ENCODE measurements around the gene WWOX. TPM values are rescaled to one million over a fixed set of nuclear protein-coding genes. Genes with fewer than 3 reads are reported as not detected.

Gene WWOX
- total RNA-seq, 1 donor from 2014 or later = 12.6 TPM

DNA sequence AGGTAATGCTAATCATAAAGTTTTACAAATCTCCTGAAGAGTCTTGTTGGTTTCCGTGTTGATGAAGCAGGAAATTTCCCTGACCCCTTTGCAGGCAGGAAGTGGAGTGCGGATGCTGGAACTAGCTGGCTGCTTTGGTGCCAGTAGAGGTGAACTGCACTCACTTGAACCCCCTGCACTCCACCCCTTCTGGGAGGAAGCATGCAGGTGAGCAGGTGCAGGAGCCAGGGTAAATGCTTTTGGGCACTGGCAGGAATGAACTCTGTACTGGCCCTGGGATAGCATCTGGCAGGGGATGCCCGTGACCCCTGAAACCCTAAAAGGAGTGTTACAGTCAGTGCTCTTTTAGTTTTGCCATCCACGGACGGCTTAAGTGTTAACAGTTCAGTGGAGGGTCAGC, 430.4 kb downstream of the WWOX start:
- TF ChIP-seq, protein P1, sequence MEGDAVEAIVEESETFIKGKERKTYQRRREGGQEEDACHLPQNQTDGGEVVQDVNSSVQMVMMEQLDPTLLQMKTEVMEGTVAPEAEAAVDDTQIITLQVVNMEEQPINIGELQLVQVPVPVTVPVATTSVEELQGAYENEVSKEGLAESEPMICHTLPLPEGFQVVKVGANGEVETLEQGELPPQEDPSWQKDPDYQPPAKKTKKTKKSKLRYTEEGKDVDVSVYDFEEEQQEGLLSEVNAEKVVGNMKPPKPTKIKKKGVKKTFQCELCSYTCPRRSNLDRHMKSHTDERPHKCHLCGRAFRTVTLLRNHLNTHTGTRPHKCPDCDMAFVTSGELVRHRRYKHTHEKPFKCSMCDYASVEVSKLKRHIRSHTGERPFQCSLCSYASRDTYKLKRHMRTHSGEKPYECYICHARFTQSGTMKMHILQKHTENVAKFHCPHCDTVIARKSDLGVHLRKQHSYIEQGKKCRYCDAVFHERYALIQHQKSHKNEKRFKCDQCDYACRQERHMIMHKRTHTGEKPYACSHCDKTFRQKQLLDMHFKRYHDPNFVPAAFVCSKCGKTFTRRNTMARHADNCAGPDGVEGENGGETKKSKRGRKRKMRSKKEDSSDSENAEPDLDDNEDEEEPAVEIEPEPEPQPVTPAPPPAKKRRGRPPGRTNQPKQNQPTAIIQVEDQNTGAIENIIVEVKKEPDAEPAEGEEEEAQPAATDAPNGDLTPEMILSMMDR (IDR thresholded peaks at IDR 0.05; ENCODE audit: insufficient read depth, low read length, severe bottlenecking) = no peak
- FAIRE-seq (no peak), DNase-seq (ENCODE audit: low read depth) (no peak)
- Histone ChIP-seq H3K27me3 (ENCODE audit: control insufficient read depth, insufficient read depth, low read length) (no peaks in the 10 kb centered on the region), H3K36me3 (ENCODE audit: control insufficient read depth, insufficient read depth, low read length) (no peaks in the 10 kb centered on the region), H3K4me3 (ENCODE audit: low read depth, low read length) (no peak overlapping the region)

DNA sequence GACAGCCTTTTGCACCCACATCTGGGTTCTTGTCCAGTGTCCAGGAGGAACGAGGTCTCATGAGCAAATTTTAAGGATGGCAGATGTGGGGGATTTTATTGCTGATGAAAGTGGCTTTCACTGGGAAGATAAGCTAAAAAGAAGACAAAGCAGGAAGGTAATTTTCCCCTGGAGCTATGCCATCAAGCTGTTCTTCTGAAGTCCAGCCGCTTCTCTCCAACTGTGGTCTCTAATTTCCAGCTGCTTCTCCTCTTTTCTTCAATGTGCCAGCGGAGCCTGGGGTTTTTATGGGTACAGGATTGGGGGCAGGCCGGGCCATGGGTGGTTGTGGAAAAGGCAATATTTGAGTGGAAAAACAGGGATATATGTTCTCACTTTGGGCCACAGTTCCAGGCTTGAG, 430.8 kb downstream of the WWOX start:
- Histone ChIP-seq H3K36me3 (ENCODE audit: control insufficient read depth, insufficient read depth, low read length) (no peaks in the 10 kb centered on the region), H3K4me3 (ENCODE audit: low read depth, low read length) (no peak overlapping the region), H3K27me3 (ENCODE audit: control insufficient read depth, insufficient read depth, low read length) (no peaks in the 10 kb centered on the region)
- FAIRE-seq (no peak), DNase-seq (ENCODE audit: low read depth) (no peak)
- TF ChIP-seq, protein P1 (IDR thresholded peaks at IDR 0.05; ENCODE audit: insufficient read depth, low read length, severe bottlenecking) = no peak

DNA sequence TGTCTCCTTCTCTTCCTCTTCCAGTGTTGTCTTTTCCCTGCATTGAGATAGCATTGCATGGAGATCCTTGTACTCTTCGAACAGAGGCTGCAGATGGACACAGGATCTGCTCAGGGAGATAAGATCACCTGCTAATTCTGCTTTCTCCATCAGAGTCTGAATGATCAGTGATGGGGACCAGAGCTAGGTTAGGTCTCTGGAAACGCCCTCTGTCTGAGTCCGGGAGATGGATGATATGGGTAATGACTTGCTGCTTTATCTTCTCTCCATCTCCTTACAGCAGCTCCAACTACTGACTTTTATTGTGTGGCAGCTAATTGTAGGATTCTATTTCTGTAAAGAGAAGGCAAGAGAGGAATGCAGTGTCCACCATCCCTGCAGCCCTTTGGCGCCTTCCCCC, 435.6 kb downstream of the WWOX start:
- H3K27me3 ChIP-seq (ENCODE audit: control insufficient read depth, insufficient read depth, low read length) = no peaks in the 10 kb centered on the region
- FAIRE-seq = no peak
- TF ChIP-seq, protein P1 (IDR thresholded peaks at IDR 0.05; ENCODE audit: insufficient read depth, low read length, severe bottlenecking) = no peak
- DNase-seq (ENCODE audit: low read depth) = no peak
- H3K4me3 ChIP-seq (ENCODE audit: low read depth, low read length) = no peak overlapping the region
- H3K36me3 ChIP-seq (ENCODE audit: control insufficient read depth, insufficient read depth, low read length) = no peaks in the 10 kb centered on the region

DNA sequence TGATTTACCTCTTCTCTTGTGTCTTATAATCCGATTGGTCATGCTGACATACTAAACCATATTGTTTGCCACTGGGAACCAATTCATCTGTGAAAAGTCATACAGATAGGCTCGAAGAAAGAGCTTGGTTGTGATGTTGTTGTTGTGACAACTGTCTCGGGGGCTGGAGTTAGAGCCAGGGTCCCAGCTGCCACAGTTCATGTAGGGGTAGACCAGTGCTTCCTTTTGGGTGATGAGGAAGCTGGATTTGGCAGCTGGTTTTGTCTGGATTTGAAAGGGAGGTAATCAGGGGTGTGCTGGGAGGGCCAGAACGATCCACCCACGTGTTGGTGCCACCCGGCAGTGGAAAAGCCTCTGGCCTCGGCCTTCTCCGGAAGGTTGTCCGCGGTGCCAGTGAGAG, 438.1 kb downstream of the WWOX start:
- FAIRE-seq (no peak), DNase-seq (ENCODE audit: low read depth) (no peak)
- H3K27me3 ChIP-seq (ENCODE audit: control insufficient read depth, insufficient read depth, low read length) = no peaks in the 10 kb centered on the region
- H3K36me3 ChIP-seq (ENCODE audit: control insufficient read depth, insufficient read depth, low read length) = no peaks in the 10 kb centered on the region
- H3K4me3 ChIP-seq (ENCODE audit: low read depth, low read length) = no peak overlapping the region
- TF ChIP-seq, protein P1 (IDR thresholded peaks at IDR 0.05; ENCODE audit: insufficient read depth, low read length, severe bottlenecking) = no peak

DNA sequence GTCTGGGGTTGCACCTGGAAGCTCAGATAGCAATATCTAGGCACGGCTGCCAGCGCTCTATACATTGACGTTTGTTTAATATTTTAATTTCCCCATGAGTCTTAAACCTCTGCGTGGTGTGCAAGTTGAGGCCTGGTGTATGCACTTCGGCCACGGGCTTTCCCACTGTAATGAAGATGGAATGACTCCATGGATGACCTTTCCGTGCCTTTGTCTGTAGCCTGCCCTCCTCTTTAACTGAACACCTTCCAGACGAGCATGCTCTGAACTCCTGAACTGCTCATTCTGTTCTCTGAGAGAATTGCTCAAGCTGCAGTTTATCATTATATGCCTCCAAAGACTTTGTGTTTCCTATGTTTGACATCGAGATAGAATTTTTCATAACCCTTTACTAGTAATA, 438.8 kb downstream of the WWOX start:
- H3K4me3 ChIP-seq (ENCODE audit: low read depth, low read length) = no peak overlapping the region
- H3K36me3 ChIP-seq (ENCODE audit: control insufficient read depth, insufficient read depth, low read length) = no peaks in the 10 kb centered on the region
- no peaks in the 10 kb centered on the region for H3K27me3 ChIP-seq (ENCODE audit: control insufficient read depth, insufficient read depth, low read length)
- no peak for FAIRE-seq
- TF ChIP-seq, protein P1 (IDR thresholded peaks at IDR 0.05; ENCODE audit: insufficient read depth, low read length, severe bottlenecking) = no peak
- no peak for DNase-seq (ENCODE audit: low read depth)

DNA sequence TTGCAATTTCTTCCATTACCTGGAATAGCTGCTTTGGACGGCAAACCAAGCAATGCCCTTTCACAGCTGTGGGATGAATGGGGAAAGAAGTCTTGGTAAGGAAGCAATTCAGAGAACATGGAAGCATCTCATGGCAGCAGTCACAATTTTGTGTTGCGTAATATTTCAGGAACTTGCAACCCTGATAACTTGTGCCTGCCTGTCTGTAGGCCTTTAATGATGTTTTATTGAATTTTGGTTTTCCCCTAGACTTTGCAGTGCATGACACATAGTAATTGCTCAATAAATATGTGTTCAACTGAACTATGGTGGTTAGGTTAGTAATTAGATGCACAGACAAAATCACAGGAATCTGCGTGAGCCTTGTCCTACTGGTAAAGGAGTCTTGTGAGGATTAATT, 439.5 kb downstream of the WWOX start:
- TF ChIP-seq, protein P1 (IDR thresholded peaks at IDR 0.05; ENCODE audit: insufficient read depth, low read length, severe bottlenecking) = no peak
- no peaks in the 10 kb centered on the region for H3K36me3 ChIP-seq (ENCODE audit: control insufficient read depth, insufficient read depth, low read length)
- DNase-seq (ENCODE audit: low read depth) = peak; percentile 81
- no peak overlapping the region for H3K4me3 ChIP-seq (ENCODE audit: low read depth, low read length)
- FAIRE-seq = no peak
- H3K27me3 ChIP-seq (ENCODE audit: control insufficient read depth, insufficient read depth, low read length) = no peaks in the 10 kb centered on the region

Measured in bronchial epithelial cell (primary cell).